Left colon (tissue), 2 donors: ENCODE measurements around the gene SLC22A2. TPM values are rescaled to one million over a fixed set of nuclear protein-coding genes. Genes with fewer than 3 reads are reported as not detected.

ENCODE experiments used
- ATAC-seq: fragments of 200-7000 bp; cut with Tn5 transposase; one replicate; pipeline ENCODE4 v1.9.1; 2020; ENCODE audit warnings: mild to moderate bottlenecking, moderate library complexity
- DNase-seq, 2 donors: peaks; one replicate each; pipeline ENCODE4 v3.0.0-alpha.2; 2020
- intact Hi-C, 2 donors: fragments of 100-400 bp; cut with DNase I in 1 of 2; cut with micrococcal nuclease in 1 of 2; formaldehyde crosslinking; loops; one replicate each; pipeline versions ENCODE4 v1.11.2 to v1.14.0; 2022; cut with DNase I, micrococcal nuclease
- total RNA-seq, 2 donors: library from RNA; stranded (reverse); fragmentation: NEBNext Ultra II Directional; extraction: Animal tissue kit (Norgen Biotek cat#: 25700); gene quantifications; one replicate each; pipeline ENCODE4 v1.2.1, GENCODE V29; 2021
- donor health status: DM: no; HTN: no; CAD: no.
- donor health status: DM: yes; HTN: yes; CAD: no.

SLC22A2 gene
- total RNA-seq, 2 donors from 2014 or later, result not detected

DNA sequence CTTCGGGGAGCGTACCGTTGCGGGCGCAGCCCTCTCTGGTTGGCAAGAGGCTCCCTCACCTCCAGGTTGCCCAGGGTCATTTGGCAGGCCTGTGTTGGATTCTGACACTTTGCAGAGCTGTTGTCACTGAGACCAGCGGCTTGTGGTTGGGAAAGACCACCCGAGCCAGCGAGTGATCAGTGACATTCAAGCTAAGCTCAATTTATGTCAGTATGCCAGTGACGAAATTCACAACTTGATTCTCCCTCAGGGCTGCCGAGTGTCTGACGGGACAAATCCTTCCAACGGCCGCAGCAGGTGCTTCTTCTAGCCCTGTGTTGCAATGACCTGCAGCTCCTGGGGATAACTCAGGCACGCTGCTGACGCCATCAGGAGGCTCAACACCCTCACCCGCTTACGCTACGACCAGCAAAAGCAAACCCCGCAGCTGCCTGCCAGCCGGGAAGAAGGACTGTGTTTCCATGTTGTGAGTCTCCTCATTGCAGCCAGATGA, 16.9 kb upstream of the SLC22A2 start:
- no peak for ATAC-seq

DNA sequence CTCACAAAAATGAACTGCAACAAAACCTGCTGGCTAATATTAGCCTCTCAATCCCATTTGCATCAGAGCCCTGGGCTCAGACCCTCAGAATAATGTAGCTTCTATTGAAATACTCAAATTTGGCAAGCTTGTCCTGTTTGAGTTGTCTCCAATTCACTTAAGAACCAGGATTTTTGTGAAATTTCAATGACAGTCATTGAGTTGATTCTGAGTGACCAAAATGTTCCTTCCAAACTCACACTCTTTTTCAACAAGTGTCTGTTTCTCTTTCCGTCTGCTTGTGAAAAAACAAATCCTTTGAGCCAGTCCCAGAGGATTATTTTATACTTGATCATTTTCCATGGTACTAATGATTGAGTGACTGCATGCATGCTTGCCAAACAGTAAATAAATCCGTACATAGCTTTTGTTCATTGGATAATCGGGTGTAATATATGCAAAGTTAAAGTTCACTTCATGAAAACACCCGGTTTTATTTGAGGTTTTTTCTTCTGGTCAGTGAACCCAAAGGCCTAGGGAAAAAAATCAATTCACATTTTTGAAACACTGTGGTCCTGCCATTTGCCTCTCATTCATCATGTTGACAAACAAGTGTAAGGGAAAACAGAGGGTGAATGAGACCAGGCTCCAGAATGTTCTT, 16.4 kb upstream of the SLC22A2 start:
- ATAC-seq (no peak), DNase-seq (no peak)

More for the DNA sequence above, 16.9 kb upstream of the SLC22A2 start:
- DNase-seq, result no peak
- intact Hi-C loops, result no loop called here

GRCh38 chr6:160273750-160274149, 15.1 kb upstream of the SLC22A2 start:
- intact Hi-C loops, result no loop called here
- DNase-seq, result no peak
- ATAC-seq, result peak; percentile 43

More for the DNA sequence above, 16.4 kb upstream of the SLC22A2 start:
- intact Hi-C loops, result no loop called here

DNA sequence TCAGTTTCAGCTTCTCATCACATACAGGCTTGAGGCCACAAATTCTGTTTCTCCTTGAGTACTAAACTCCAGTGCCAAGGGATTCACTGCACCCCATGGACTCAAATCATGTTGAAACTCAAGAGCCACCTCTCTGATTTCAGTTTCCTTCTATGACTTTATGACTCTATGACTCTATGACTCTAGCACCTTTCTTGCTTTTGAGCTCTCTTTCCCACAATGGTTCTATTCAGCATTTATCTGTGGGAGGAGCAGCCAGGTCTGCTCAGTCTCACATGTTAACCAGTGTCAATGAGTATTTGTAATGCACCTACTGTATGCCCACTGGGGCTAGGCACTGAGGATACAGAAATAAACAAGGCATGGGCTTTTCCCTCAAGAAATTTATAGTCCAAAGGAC, 14.6 kb upstream of the SLC22A2 start:
- DNase-seq, result no peak
- ATAC-seq, result peak; percentile 85
- intact Hi-C loops, result no loop called here

DNA sequence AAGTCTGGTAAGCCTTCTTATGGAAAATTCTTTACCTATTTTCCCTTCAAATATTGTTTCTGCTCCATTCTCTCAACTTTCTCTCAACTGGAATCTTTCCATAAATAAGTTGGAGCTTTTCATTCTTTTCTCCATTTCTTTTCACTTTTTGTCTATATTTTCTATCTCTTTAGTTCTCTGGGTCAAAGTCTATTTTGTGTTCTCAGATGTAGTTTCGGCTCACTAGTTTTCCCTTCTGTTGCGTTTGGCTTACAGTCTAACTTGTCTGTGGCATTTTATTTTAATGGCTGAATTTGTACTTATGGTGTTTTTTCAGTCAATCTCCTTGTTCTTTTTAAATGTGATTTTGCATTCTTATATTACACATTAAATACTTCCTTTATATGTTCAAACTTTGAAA, 14.1 kb upstream of the SLC22A2 start:
- DNase-seq (no peak), ATAC-seq (no peak)
- intact Hi-C loops, result no loop called here

DNA sequence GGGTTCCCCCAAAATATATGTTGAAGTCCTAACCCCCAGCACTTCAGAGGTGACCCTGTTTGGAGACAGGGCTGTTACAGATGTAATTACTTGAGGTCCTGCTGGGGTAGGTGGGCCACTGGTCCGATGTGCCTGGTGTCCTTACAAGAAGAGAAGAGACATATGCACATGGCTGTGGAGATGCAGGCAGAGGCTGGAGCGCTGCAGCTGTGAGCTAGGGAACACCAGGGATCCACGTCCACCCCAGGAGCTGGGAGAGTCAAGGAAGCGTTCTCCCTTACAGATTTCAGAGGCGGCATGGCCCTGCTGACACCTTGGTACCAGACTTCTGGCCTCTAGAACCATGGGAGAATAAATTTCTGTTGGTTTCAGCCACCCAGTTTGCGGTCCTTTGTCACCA, 11.7 kb upstream of the SLC22A2 start:
- intact Hi-C loops, result no loop called here
- ATAC-seq (no peak), DNase-seq (no peak)

- DNase-seq (no peak), ATAC-seq (no peak)
- intact Hi-C loops, result no loop called here
These were observed 11.2 kb upstream of the SLC22A2 start for GRCh38 chr6:160269771-160270170.

- ATAC-seq (no peak), DNase-seq (no peak)
- intact Hi-C loops, result no loop called here
These were observed 10.5 kb upstream of the SLC22A2 start for GRCh38 chr6:160269023-160269521.

GRCh38 chr6:160267102-160267501, 8.5 kb upstream of the SLC22A2 start:
- ATAC-seq (no peak), DNase-seq (no peak)
- intact Hi-C loops, result no loop called here

- ATAC-seq, result no peak
- intact Hi-C loops, result no loop called here
- no peak for DNase-seq
These were observed 7.4 kb upstream of the SLC22A2 start for GRCh38 chr6:160265869-160266476.

- intact Hi-C loops, result no loop called here
- ATAC-seq (peak; percentile 83), DNase-seq (no peak)
These were observed 5.5 kb upstream of the SLC22A2 start for GRCh38 chr6:160264061-160264612.

- DNase-seq (no peak), ATAC-seq (peak; percentile 68)
- intact Hi-C loops, result no loop called here
These were observed 4.7 kb upstream of the SLC22A2 start for GRCh38 chr6:160263196-160263939.

DNA sequence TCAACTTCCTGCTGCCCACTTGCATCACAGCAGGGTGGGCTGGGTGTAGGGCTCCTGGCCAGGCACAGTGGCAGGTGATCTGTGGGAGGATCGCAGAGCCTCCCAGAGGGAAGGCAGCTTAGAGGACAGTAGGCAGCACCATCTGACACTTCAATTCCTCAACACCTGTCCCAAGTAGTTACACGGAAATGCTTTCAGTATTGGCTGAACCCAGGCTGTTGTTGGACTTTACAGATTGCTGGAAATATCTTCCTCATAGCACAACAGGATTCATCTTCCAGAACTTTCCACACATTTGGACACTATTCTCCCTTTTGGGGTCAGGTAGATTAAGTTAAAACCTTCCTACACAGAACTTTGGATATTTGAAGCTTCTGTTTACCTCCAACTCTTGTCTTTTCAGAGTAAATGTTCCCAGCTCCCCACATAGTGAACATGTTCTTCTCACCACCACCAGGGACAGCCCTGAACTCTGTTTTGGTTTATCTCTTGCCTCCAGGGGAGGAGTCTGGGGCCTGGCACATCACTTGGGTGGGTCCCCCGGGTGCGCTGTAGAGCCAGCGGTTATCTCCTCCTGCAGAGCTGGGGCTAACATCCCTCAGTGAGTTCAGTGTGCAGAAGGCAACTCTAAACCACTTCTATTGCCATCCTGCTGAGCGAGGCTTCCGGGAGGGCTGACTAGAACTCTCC, 3.5 kb upstream of the SLC22A2 start:
- DNase-seq (no peak), ATAC-seq (peak; percentile 56)
- intact Hi-C loops, result no loop called here

DNA sequence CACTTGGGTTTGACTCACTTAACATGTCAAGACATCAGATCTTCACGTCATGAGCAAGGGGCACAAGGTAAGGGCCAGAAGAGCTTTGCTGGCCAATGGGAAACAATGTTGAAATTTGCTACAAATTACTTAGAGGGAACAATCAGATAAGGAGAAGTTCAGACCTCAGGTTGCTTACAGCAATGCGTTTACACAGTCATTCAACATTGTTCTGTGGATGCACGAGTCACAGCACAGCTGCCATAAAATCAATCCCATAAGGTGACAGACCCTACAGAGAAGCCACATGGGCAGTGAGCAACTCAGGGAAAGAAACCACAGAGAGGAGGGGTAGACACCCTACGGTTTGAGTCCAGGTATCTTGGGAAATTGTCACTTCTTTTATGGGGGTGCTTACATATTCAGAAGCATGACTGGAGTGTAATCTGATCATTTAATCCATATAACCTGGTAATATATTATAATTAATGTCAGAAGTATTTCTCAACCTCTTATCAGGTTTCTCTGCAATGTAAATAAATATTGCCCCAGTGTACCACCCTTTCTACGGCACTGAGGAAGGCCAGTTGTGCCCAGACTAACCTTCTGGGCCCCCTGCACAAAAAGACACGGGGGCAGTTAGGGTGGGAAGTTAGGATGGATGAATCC, 2.3 kb upstream of the SLC22A2 start:
- no peak for ATAC-seq
- intact Hi-C loops, result no loop called here
- DNase-seq, result no peak

DNA sequence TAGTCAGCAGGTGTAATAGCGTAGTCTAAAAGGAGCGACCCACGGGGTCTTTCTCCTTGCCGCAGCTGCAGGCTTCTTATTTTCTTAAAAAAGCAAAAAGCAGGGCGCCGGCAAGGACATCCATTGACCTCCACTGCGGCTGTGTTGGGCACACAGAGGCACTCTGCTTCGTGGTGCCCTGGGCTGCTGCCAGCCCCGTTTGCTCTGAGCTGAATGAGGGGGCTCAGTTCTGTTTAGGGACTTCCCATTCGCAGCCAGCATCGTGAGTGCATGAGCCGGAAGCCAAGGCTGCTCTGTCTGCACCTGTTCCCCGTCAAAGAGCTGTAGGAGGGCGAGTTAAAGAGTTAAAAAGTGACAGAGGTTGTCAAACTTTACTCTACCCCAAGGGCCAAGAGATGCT, 1.7 kb upstream of the SLC22A2 start:
- intact Hi-C loops, result no loop called here
- DNase-seq (no peak), ATAC-seq (no peak)

GRCh38 chr6:160259598-160259997, 977 bp upstream of the SLC22A2 start:
- ATAC-seq (no peak), DNase-seq (no peak)
- intact Hi-C loops, result no loop called here

DNA sequence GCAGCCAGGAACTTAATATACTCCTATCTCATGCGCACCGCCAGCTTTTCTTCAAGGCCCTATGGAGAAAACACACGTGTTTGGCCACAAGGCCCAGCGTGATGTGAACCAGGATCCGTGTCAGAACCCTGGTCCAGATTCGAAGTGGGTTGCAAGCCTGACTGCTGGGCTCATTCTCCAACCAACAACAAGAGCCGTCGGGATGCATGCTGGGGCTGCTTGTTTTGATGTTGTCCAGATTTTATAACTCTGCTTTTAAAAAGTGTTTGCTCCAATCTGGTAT, 463 bp upstream of the SLC22A2 start:
- intact Hi-C loops, result no loop called here
- ATAC-seq, result no peak
- no peak for DNase-seq

- DNase-seq, result no peak
- intact Hi-C loops, result no loop called here
- no peak for ATAC-seq
These were observed 2.2 kb downstream of the SLC22A2 start for GRCh38 chr6:160256445-160256844.
